Endothelial cell of umbilical vein (primary cell): ENCODE measurements around the gene RPEL1. TPM values are rescaled to one million over a fixed set of nuclear protein-coding genes. Genes with fewer than 3 reads are reported as not detected.
"Not testable (repeated sequence)": the region's sequence is repeated elsewhere in the genome, so short reads cannot be mapped to it uniquely, and the experiment has no call there.

Experiments used
- BruUV-seq: library from RNA; stranded (reverse); fragments of 400-500 nt; replicated peaks from 2 replicates; lab custom pipeline; 2021; lab: Mats Ljungman, UMichigan
- CTCF ChIA-PET: fragments of 300-600, 350-600 bp; sonication (Branson Sonifier 250); formaldehyde crosslinking; loops from one replicate; lab custom pipeline; 2021; ENCODE audit warnings: antibody characterized with exemption, inconsistent platforms; lab: Charles Lee
- POLR2A ChIA-PET: fragments of 300-600, 350-600 bp; sonication (Branson Sonifier 250); formaldehyde crosslinking; loops from one replicate; lab custom pipeline; 2021; ENCODE audit warnings: antibody characterized with exemption, inconsistent platforms; lab: Charles Lee
- DNase-seq: peaks from one replicate; pipeline ENCODE4 v3.0.0-alpha.2; 2011; ENCODE audit warnings: low read depth, low spot score
- FAIRE-seq: peaks from 2 replicates; lab custom pipeline; 2011; peaks lifted over from hg19 to GRCh38; lab: Jason Lieb, UNC
- H2AFZ ChIP-seq: 2 replicates; pipeline ENCODE4 v1.6.0; 2012; ENCODE audit warnings: low read depth, low read length, control low read depth, inconsistent platforms
- H3K27ac ChIP-seq: 2 replicates; pipeline ENCODE4 v1.5.1; 2011; ENCODE audit warnings: low read depth, mild to moderate bottlenecking, control low read depth, low read length, moderate library complexity; ENCODE audit not compliant: insufficient read depth
- H3K27me3 ChIP-seq, 2 experiments: 2 replicates each; pipeline versions ENCODE4 v1.6.0 to v1.6.1; 2011; ENCODE audit warnings: low read length in 2 of 2, mixed read lengths in 1 of 2; ENCODE audit not compliant: control insufficient read depth in 2 of 2, insufficient read depth in 2 of 2
- H3K36me3 ChIP-seq, 2 experiments: 2 replicates in 1 of 2; 3 replicates in 1 of 2; pipeline ENCODE4 v1.5.1; 2011; ENCODE audit warnings: low read length in 2 of 2, mild to moderate bottlenecking in 1 of 2, moderate library complexity in 1 of 2; ENCODE audit not compliant: control insufficient read depth in 2 of 2, insufficient read depth in 2 of 2; ENCODE audit errors: extremely low read depth in 1 of 2
- H3K4me1 ChIP-seq: 3 replicates; pipeline ENCODE4 v1.5.1; 2011; ENCODE audit warnings: mild to moderate bottlenecking, low read length; ENCODE audit not compliant: control insufficient read depth, insufficient read depth; ENCODE audit errors: extremely low read depth
- H3K4me2 ChIP-seq: 2 replicates; pipeline ENCODE4 v1.6.1; 2011; ENCODE audit warnings: low read length, control low read depth, mixed read lengths; ENCODE audit not compliant: insufficient read depth
- H3K4me3 ChIP-seq, 3 experiments: fragments of 200-600 bp in 1 of 3; sonication (generic), shearing (Covaris generic) in 1 of 3; replicated peaks in 1 of 3; 2 replicates each; pipeline ENCODE4 v1.5.1; 2011 to 2016; ENCODE audit warnings: control low read depth in 3 of 3, low read length in 3 of 3, mild to moderate bottlenecking in 2 of 3, inconsistent platforms in 1 of 3, low read depth in 1 of 3, moderate library complexity in 1 of 3; ENCODE audit not compliant: insufficient read depth in 1 of 3
- H3K79me2 ChIP-seq: 2 replicates; pipeline ENCODE4 v1.6.0; 2012; ENCODE audit warnings: low read length, inconsistent platforms; ENCODE audit not compliant: control insufficient read depth, insufficient read depth
- H3K9ac ChIP-seq: replicated peaks from 2 replicates; pipeline ENCODE3; 2011; ENCODE audit warnings: low read length, control low read depth; ENCODE audit not compliant: insufficient read depth; ENCODE audit errors: extremely low read depth
- H3K9me1 ChIP-seq: replicated peaks from 3 replicates; pipeline ENCODE4 v1.6.0; 2011; ENCODE audit warnings: mild to moderate bottlenecking, low read length; ENCODE audit not compliant: control insufficient read depth, insufficient read depth; ENCODE audit errors: extremely low read depth
- H3K9me3 ChIP-seq: replicated peaks from 2 replicates; pipeline ENCODE4 v1.5.1; 2012; ENCODE audit warnings: low read length, inconsistent platforms; ENCODE audit not compliant: control insufficient read depth, insufficient read depth
- H4K20me1 ChIP-seq: replicated peaks from 2 replicates; pipeline ENCODE3; 2011; ENCODE audit warnings: mild to moderate bottlenecking, low read length; ENCODE audit not compliant: control insufficient read depth, insufficient read depth; ENCODE audit errors: extremely low read depth
- CTCF ChIP-seq, 2 donors: IDR thresholded peaks; 1 replicate in 1 of 2; 2 replicates in 1 of 2; pipeline ENCODE4 v1.5.1; 2011; ENCODE audit warnings: low read length in 2 of 2, mild to moderate bottlenecking in 2 of 2, moderate library complexity in 2 of 2, control low read depth in 1 of 2, inconsistent platforms in 1 of 2, low read depth in 1 of 2; ENCODE audit not compliant: insufficient read depth in 1 of 2; ENCODE audit errors: extremely low read depth in 1 of 2
- EZH2 ChIP-seq: IDR thresholded peaks from 2 replicates; pipeline ENCODE4 v1.6.1; 2012; ENCODE audit warnings: borderline replicate concordance, low read depth, mild to moderate bottlenecking, moderate library complexity, low read length, inconsistent platforms; ENCODE audit not compliant: severe bottlenecking
- FOS ChIP-seq: IDR thresholded peaks from 2 replicates; pipeline ENCODE4 v1.6.1; 2011; ENCODE audit warnings: mild to moderate bottlenecking, low read length, moderate library complexity, borderline replicate concordance; ENCODE audit not compliant: insufficient read depth
- GATA2 ChIP-seq: IDR thresholded peaks from 2 replicates; pipeline ENCODE4 v1.7.0; 2011; ENCODE audit warnings: low read depth, mild to moderate bottlenecking, moderate library complexity, mixed read lengths, low read length; ENCODE audit not compliant: insufficient read length, insufficient read depth
- JUN ChIP-seq: IDR thresholded peaks from 2 replicates; pipeline ENCODE4 v1.6.1; 2011; ENCODE audit warnings: borderline replicate concordance, low read depth; ENCODE audit not compliant: insufficient read length, insufficient read depth
- MAX ChIP-seq: IDR thresholded peaks from 2 replicates; pipeline ENCODE4 v1.6.1; 2011; ENCODE audit not compliant: insufficient read depth, insufficient read length
- MYC ChIP-seq: IDR thresholded peaks from one replicate; pipeline ENCODE4 v1.6.1; 2011; ENCODE audit warnings: mild to moderate bottlenecking, low read depth, low read length
- POLR2A ChIP-seq: IDR thresholded peaks from 2 replicates; pipeline ENCODE4 v1.6.1; 2012; ENCODE audit warnings: low read depth, mild to moderate bottlenecking, control low read depth, low read length
- POLR2AphosphoS5 ChIP-seq: IDR thresholded peaks from 2 replicates; pipeline ENCODE4 v1.6.1; 2012; ENCODE audit warnings: low read depth, mild to moderate bottlenecking, control low read depth, low read length, moderate library complexity; ENCODE audit not compliant: insufficient read depth
- dilution Hi-C: fragments of 300-500 bp; cut with MboI; formaldehyde crosslinking; loops from one replicate; pipeline ENCODE4 v1.15.0; 2019; ENCODE audit warnings: low sequenced_read_pairs; ENCODE audit not compliant: extremely low pct_ligation_motif_present
- intact Hi-C: fragments of 100-400 bp; cut with micrococcal nuclease; formaldehyde crosslinking; loops from one replicate; pipeline ENCODE4 v1.10.0; 2022
- polyA plus RNA-seq, 4 experiments: library from polyadenylated mRNA; depleted of rRNA in 3 of 4; stranded (reverse) in 3 of 4; unstranded in 1 of 4; fragments of >200 nt; gene quantifications; 2 replicates each; pipeline versions ENCODE4 v1.2.1 to v1.2.3, GENCODE V29; 2011 to 2012; ENCODE audit warnings: missing spikeins in 1 of 4
- total RNA-seq: library from RNA; stranded (reverse); gene quantifications from 2 replicates; pipeline ENCODE4 v1.2.3, GENCODE V29; 2021

The RPEL1 gene
- total and polyA plus RNA-seq, 2 donors (not counting 3 experiments of a cell fraction or from before 2014, with no cell fraction given): 0.04 TPM; not detected in 1

- no peak overlapping the region for H3K9ac ChIP-seq
- no peaks in the 10 kb centered on the region for H3K27me3 ChIP-seq
- intact Hi-C loops (no loop called here), dilution Hi-C loops (no loop called here)
- no peaks in the 10 kb centered on the region for H3K9me1 ChIP-seq
- no peak overlapping the region for H3K4me2 ChIP-seq
- TF ChIP-seq GATA2: no peak
- TF ChIP-seq CTCF (IDR thresholded peaks at IDR 0.05; ENCODE audit: extremely low read depth in 1 of 2, insufficient read depth in 1 of 2, low read depth in 1 of 2, low read length in 2 of 2): no peak
- TF ChIP-seq POLR2A: no peak
- no peak for TF ChIP-seq EZH2
- no peak for TF ChIP-seq FOS
- no peak for TF ChIP-seq POLR2AphosphoS5
- TF ChIP-seq MAX: no peak
- no peak for TF ChIP-seq MYC
- no peak for TF ChIP-seq JUN
- no peaks in the 10 kb centered on the region for H3K4me1 ChIP-seq
- H2AFZ ChIP-seq: no peak overlapping the region
- no peaks in the 10 kb centered on the region for H3K9me3 ChIP-seq
- ChIA-PET CTCF (interaction anchor here (1.3 to 1.6 kb wide), 3 partner anchors 12 to 40 kb away, joined by 3 to 5 read pairs (median 5); partner anchors contain the start of gene NT5C2), POLR2A (no interaction called here)
- no TSS peak for BruUV-seq
- FAIRE-seq (no peak), DNase-seq (no peak)
- no peak overlapping the region for H3K4me3 ChIP-seq
- H3K27ac ChIP-seq: no peak overlapping the region
- no peaks in the 10 kb centered on the region for H4K20me1 ChIP-seq
- no peaks in the 10 kb centered on the region for H3K36me3 ChIP-seq
- no peaks in the 10 kb centered on the region for H3K79me2 ChIP-seq
Observed at GRCh38 chr10:103204353-103205255, 41.1 kb upstream of the RPEL1 start.

GRCh38 chr10:103205401-103205800 is 40.3 kb upstream of the RPEL1 start:
- dilution Hi-C loops, H3K9me3 ChIP-seq, H3K9me1 ChIP-seq, FAIRE-seq, H3K27ac ChIP-seq, H3K4me3 ChIP-seq, H4K20me1 ChIP-seq, BruUV-seq, H3K4me1 ChIP-seq, H3K27me3 ChIP-seq, H3K9ac ChIP-seq, intact Hi-C loops, H2AFZ ChIP-seq, H3K79me2 ChIP-seq, CTCF ChIA-PET, DNase-seq, H3K4me2 ChIP-seq, H3K36me3 ChIP-seq: not testable (repeated sequence)
- POLR2A ChIA-PET: interaction anchor here (0.6 kb wide), 1 partner anchor 34 kb away, joined by 3 read pairs; no protein-coding TSS in a partner anchor
